Thoracic aorta (tissue), 2 donors: ENCODE data around the gene SYPL2. TPM values are rescaled to one million over a fixed set of nuclear protein-coding genes. Genes with fewer than 3 reads are reported as not detected.
"Not testable (repeated sequence)": the region's sequence is repeated elsewhere in the genome, so short reads cannot be mapped to it uniquely, and the experiment has no call there.

Experiments
- ATAC-seq: fragments of 150-250 bp; one replicate; pipeline ENCODE4 v1.8.0; 2017; ENCODE audit warnings: low read depth; ENCODE audit not compliant: insufficient number of reproducible peaks, low FRiP score
- DNase-seq: peaks from one replicate; pipeline ENCODE4 v3.0.0-alpha.2; 2020; ENCODE audit warnings: low spot score
- H3K27ac ChIP-seq, 2 donors: fragments of 200-600 bp; sonication (generic); 1 replicate in 1 of 2; 2 replicates in 1 of 2; pipeline ENCODE4 v1.5.1; 2016; ENCODE audit warnings: mild to moderate bottlenecking in 2 of 2, moderate library complexity in 2 of 2
- H3K27me3 ChIP-seq: fragments of 200-600 bp; sonication (generic); replicated peaks from 2 replicates; pipeline ENCODE4 v1.6.0; 2016; ENCODE audit warnings: mild to moderate bottlenecking; ENCODE audit not compliant: insufficient read depth
- H3K36me3 ChIP-seq: fragments of 200-600 bp; sonication (generic); one replicate; pipeline ENCODE4 v1.5.1; 2016
- H3K4me1 ChIP-seq, 2 donors: fragments of 200-600 bp; sonication (generic); 1 replicate in 1 of 2; 2 replicates in 1 of 2; pipeline versions ENCODE4 v1.5.1 to v1.6.0; 2016; ENCODE audit warnings: low read depth in 2 of 2, mild to moderate bottlenecking in 1 of 2; ENCODE audit not compliant: control insufficient read depth in 1 of 2
- H3K4me3 ChIP-seq: fragments of 200-600 bp; sonication (generic); 2 replicates; pipeline ENCODE4 v1.5.1; 2016; ENCODE audit warnings: mild to moderate bottlenecking
- H3K9me3 ChIP-seq: fragments of 200-600 bp; sonication (generic); 2 replicates; pipeline ENCODE4 v1.5.1; 2016
- CTCF ChIP-seq: fragments of 200-600 bp; sonication (generic); IDR thresholded peaks from one replicate; pipeline ENCODE4 v1.5.1; 2019; ENCODE audit warnings: antibody characterized with exemption
- total RNA-seq, 2 donors: library from RNA; depleted of rRNA; stranded (reverse); fragments of >200 nt; gene quantifications; one replicate each; pipeline versions ENCODE4 v1.1.0 to v1.2.3, GENCODE V29; 2016

SYPL2 gene
- total RNA-seq, 2 donors from 2014 or later, result 4.2 to 6.1 TPM

- no peak for TF ChIP-seq CTCF
- no peak for ATAC-seq
- no peaks in the 10 kb centered on the region for H3K9me3 ChIP-seq
- no peak overlapping the region for H3K27ac ChIP-seq
- no peak for DNase-seq
- no peaks in the 10 kb centered on the region for H3K27me3 ChIP-seq
- no peaks in the 10 kb centered on the region for H3K36me3 ChIP-seq
- H3K4me3 ChIP-seq, result no peak overlapping the region
- no peaks in the 10 kb centered on the region for H3K4me1 ChIP-seq
These were observed 25.3 kb upstream of the SYPL2 start for GRCh38 chr1:109441069-109441468.

GRCh38 chr1:109443476-109443875, 22.9 kb upstream of the SYPL2 start:
- no peak for TF ChIP-seq CTCF
- no peak for ATAC-seq
- H3K4me3 ChIP-seq, result no peak overlapping the region

GRCh38 chr1:109444346-109444745, 22.0 kb upstream of the SYPL2 start:
- Histone ChIP-seq H3K27ac (no peak overlapping the region), H3K36me3 (no peaks in the 10 kb centered on the region), H3K4me3 (no peak overlapping the region), H3K4me1 (no peaks in the 10 kb centered on the region), H3K9me3 (no peaks in the 10 kb centered on the region), H3K27me3 (no peaks in the 10 kb centered on the region)
- ATAC-seq (no peak), DNase-seq (no peak)
- TF ChIP-seq CTCF, result no peak

More at GRCh38 chr1:109443476-109443875, 22.9 kb upstream of the SYPL2 start:
- no peaks in the 10 kb centered on the region for H3K27me3 ChIP-seq
- DNase-seq, result no peak
- H3K36me3 ChIP-seq, result no peaks in the 10 kb centered on the region
- H3K27ac ChIP-seq, result no peak overlapping the region
- H3K9me3 ChIP-seq, result no peaks in the 10 kb centered on the region
- no peaks in the 10 kb centered on the region for H3K4me1 ChIP-seq

- H3K27me3 ChIP-seq, H3K4me1 ChIP-seq, ATAC-seq, H3K27ac ChIP-seq, DNase-seq, H3K36me3 ChIP-seq, H3K9me3 ChIP-seq, H3K4me3 ChIP-seq: not testable (repeated sequence)
These were observed 20.2 kb upstream of the SYPL2 start for GRCh38 chr1:109445949-109446695.

- DNase-seq (no peak), ATAC-seq (no peak)
- Histone ChIP-seq H3K9me3 (no peaks in the 10 kb centered on the region), H3K36me3 (no peaks in the 10 kb centered on the region), H3K4me3 (no peak overlapping the region), H3K27ac (no peak overlapping the region), H3K27me3 (no peaks in the 10 kb centered on the region), H3K4me1 (no peaks in the 10 kb centered on the region)
- TF ChIP-seq CTCF, result no peak
These were observed 18.8 kb upstream of the SYPL2 start for GRCh38 chr1:109447524-109447923.
